GM12878 (cell line): ENCODE results near the gene MOB2. TPM values are rescaled to one million over a fixed set of nuclear protein-coding genes. Genes with fewer than 3 reads are reported as not detected.

Source experiments
- ATAC-seq: fragments of 200-7000 bp; cut with Tn5 transposase; 3 replicates; pipeline ENCODE4 v1.9.1; 2020; ENCODE audit warnings: mild to moderate bottlenecking, moderate library complexity
- BruUV-seq: library from RNA; stranded (reverse); fragments of 400-500 nt; replicated peaks from 2 replicates; lab custom pipeline; 2021; lab: Mats Ljungman, UMichigan
- CTCF ChIA-PET: fragments of 300-600 bp; sonication (Branson Sonifier 250); formaldehyde crosslinking; extraction: SDS; loops from one replicate; lab custom pipeline; 2021; ENCODE audit warnings: inconsistent platforms; lab: Yijun Ruan, JAX
- POLR2A ChIA-PET: fragments of 350-600 bp; formaldehyde crosslinking; extraction: SDS; loops from one replicate; lab custom pipeline; 2021; ENCODE audit warnings: inconsistent platforms; lab: Charles Lee
- RAD21 ChIA-PET: fragments of 300-600 bp; sonication (Branson Sonifier 250); formaldehyde crosslinking; loops from one replicate; lab custom pipeline; 2023; ENCODE audit warnings: antibody characterized with exemption; ENCODE audit not compliant: unreplicated experiment; lab: Charles Lee
- SMC1A ChIA-PET: fragments of 300-600 bp; sonication (Branson Sonifier 250); formaldehyde crosslinking; loops from one replicate; lab custom pipeline; 2023; ENCODE audit not compliant: unreplicated experiment, uncharacterized antibody; lab: Charles Lee
- DNase-seq: peaks from one replicate; pipeline ENCODE4 v3.0.0-alpha.2; 2011; ENCODE audit warnings: low read depth, low spot score
- FAIRE-seq: peaks from 3 replicates; lab custom pipeline; 2011; peaks lifted over from hg19 to GRCh38; lab: Jason Lieb, UNC
- H2AFZ ChIP-seq: 2 replicates; pipeline ENCODE4 v1.6.0; 2011; ENCODE audit warnings: low read depth, low read length, control low read depth; ENCODE audit not compliant: control insufficient read depth
- H3K27ac ChIP-seq: 2 replicates; pipeline ENCODE4 v1.5.1; 2011; ENCODE audit warnings: control low read depth; ENCODE audit not compliant: control insufficient read depth, insufficient read depth
- H3K27me3 ChIP-seq, 2 experiments: replicated peaks in 1 of 2; 2 replicates each; pipeline versions ENCODE4 v1.6.0 to v1.6.1; 2011; ENCODE audit warnings: low read length in 1 of 2; ENCODE audit not compliant: control insufficient read depth in 2 of 2, insufficient read depth in 2 of 2
- H3K36me3 ChIP-seq, 2 experiments: 2 replicates each; pipeline ENCODE4 v1.5.1; 2011; ENCODE audit warnings: low read length in 1 of 2; ENCODE audit not compliant: control insufficient read depth in 2 of 2, insufficient read depth in 2 of 2
- H3K4me1 ChIP-seq: 2 replicates; pipeline ENCODE4 v1.6.1; 2011; ENCODE audit warnings: mild to moderate bottlenecking, low read length, moderate library complexity, mixed read lengths; ENCODE audit not compliant: control insufficient read depth, insufficient read depth
- H3K4me2 ChIP-seq: 2 replicates; pipeline ENCODE4 v1.6.0; 2011; ENCODE audit warnings: control low read depth; ENCODE audit not compliant: control insufficient read depth, insufficient read depth
- H3K4me3 ChIP-seq: fragments of 200-600 bp; sonication (generic); 2 replicates; pipeline ENCODE4 v1.5.1; 2016
- H3K79me2 ChIP-seq: 2 replicates; pipeline ENCODE4 v1.6.0; 2011; ENCODE audit warnings: low read length; ENCODE audit not compliant: control insufficient read depth, insufficient read depth
- H3K9ac ChIP-seq: 2 replicates; pipeline ENCODE4 v1.8.0; 2011; ENCODE audit warnings: low read length, control low read depth, mixed read lengths; ENCODE audit not compliant: control insufficient read depth, insufficient read depth
- H3K9me3 ChIP-seq: replicated peaks from 3 replicates; pipeline ENCODE4 v1.5.1; 2011; ENCODE audit warnings: mild to moderate bottlenecking, low read length; ENCODE audit not compliant: control insufficient read depth, insufficient read depth
- H4K20me1 ChIP-seq: 2 replicates; pipeline ENCODE4 v1.6.0; 2011; ENCODE audit not compliant: control insufficient read depth, insufficient read depth
- EP300 ChIP-seq, 2 experiments: fragments of 150-350 bp in 1 of 2; IDR thresholded peaks; 2 replicates each; pipeline ENCODE4 v1.6.1; 2011 to 2012; ENCODE audit warnings: low read depth in 2 of 2, low read length in 2 of 2, borderline replicate concordance in 1 of 2, improper control_type of control experiment in 1 of 2, inconsistent platforms in 1 of 2; ENCODE audit not compliant: control insufficient read depth in 1 of 2
- MEF2B ChIP-seq: fragments of 450-650 bp; IDR thresholded peaks from 2 replicates; pipeline ENCODE4 v1.6.1; 2018; ENCODE audit warnings: mild to moderate bottlenecking, moderate library complexity; ENCODE audit not compliant: partially characterized antibody, poor library complexity, severe bottlenecking
- SMAD1 ChIP-seq: fragments of 450-650 bp; IDR thresholded peaks from 2 replicates; pipeline ENCODE4 v1.6.1; 2018; ENCODE audit warnings: mild to moderate bottlenecking, low read depth; ENCODE audit not compliant: partially characterized antibody
- SMC3 ChIP-seq: IDR thresholded peaks from 2 replicates; pipeline ENCODE4 v1.6.1; 2011; ENCODE audit warnings: low read length, improper control_type of control experiment, borderline replicate concordance
- WGBS: methylation state at CpG from one replicate; pipeline ENCODE4 v1.1.6; 2016; ENCODE audit warnings: low lambda C conversion rate; ENCODE audit not compliant: insufficient replicate concordance, insufficient coverage; ENCODE audit errors: missing lambda C conversion rate; 5-methylcytosine and 5-hydroxymethylcytosine counted together
- in situ Hi-C: fragments of 300-500 bp; cut with MboI; formaldehyde crosslinking; loops from 9 replicates; pipeline ENCODE4 v1.14.3; 2018; ENCODE audit warnings: mixed read lengths
- intact Hi-C: fragments of 100-400 bp; cut with micrococcal nuclease; formaldehyde crosslinking; loops from one replicate; pipeline ENCODE4 v1.14.2; 2022; ENCODE audit not compliant: unreplicated experiment
- polyA plus RNA-seq, 11 experiments: library from polyadenylated mRNA; depleted of rRNA in 4 of 11; unstranded in 6 of 11; stranded (reverse) in 5 of 11; fragments of >200 nt; fragmentation: Nextera tagmentation in 4 of 11; fragmentation: Illumina TruSeq in 1 of 11; extraction: Ambion mirVana in 4 of 11; extraction: Trizol in 1 of 11; gene quantifications; 1 replicate in 1 of 11; 2 replicates in 10 of 11; pipeline versions ENCODE4 v1.2.1 to v1.2.3, GENCODE V29; 2011 to 2016; ENCODE audit warnings: inconsistent platforms in 2 of 11, missing spikeins in 2 of 11, low read depth in 1 of 11
- total RNA-seq, 4 experiments: library from RNA; depleted of rRNA in 3 of 4; stranded (reverse); fragments of >200 nt in 3 of 4; fragmentation: Illumina TruSeq in 1 of 4; extraction: Trizol in 1 of 4; gene quantifications; 2 replicates each; pipeline versions ENCODE4 v1.2.1 to v1.2.3, GENCODE V29; 2013 to 2021
- TF ChIP-seq, protein P1 (sequence below): fragments of 450-650 bp; IDR thresholded peaks from 2 replicates; pipeline ENCODE4 v1.6.1; 2017; ENCODE audit warnings: mild to moderate bottlenecking, moderate library complexity
- TF ChIP-seq, protein P2 (sequence below): IDR thresholded peaks from 2 replicates; pipeline ENCODE4 v1.6.1; 2012; ENCODE audit warnings: mild to moderate bottlenecking, low read depth, low read length

MOB2 gene
- total and polyA plus RNA-seq, 10 of the 15 experiments (the other 5 are each of a cell fraction or from before 2014, with no cell fraction given) = 0.10 to 34.6 (median 15.5) TPM

GRCh38 chr11:1422481-1422880 lies 64.1 kb downstream of the MOB2 start:
- WGBS = 39% methylated on average over 9 of the region's 9 CpGs
- CTCF ChIA-PET = no interaction called here
- DNase-seq = no peak
- ATAC-seq = no peak
- TF ChIP-seq, protein P1, sequence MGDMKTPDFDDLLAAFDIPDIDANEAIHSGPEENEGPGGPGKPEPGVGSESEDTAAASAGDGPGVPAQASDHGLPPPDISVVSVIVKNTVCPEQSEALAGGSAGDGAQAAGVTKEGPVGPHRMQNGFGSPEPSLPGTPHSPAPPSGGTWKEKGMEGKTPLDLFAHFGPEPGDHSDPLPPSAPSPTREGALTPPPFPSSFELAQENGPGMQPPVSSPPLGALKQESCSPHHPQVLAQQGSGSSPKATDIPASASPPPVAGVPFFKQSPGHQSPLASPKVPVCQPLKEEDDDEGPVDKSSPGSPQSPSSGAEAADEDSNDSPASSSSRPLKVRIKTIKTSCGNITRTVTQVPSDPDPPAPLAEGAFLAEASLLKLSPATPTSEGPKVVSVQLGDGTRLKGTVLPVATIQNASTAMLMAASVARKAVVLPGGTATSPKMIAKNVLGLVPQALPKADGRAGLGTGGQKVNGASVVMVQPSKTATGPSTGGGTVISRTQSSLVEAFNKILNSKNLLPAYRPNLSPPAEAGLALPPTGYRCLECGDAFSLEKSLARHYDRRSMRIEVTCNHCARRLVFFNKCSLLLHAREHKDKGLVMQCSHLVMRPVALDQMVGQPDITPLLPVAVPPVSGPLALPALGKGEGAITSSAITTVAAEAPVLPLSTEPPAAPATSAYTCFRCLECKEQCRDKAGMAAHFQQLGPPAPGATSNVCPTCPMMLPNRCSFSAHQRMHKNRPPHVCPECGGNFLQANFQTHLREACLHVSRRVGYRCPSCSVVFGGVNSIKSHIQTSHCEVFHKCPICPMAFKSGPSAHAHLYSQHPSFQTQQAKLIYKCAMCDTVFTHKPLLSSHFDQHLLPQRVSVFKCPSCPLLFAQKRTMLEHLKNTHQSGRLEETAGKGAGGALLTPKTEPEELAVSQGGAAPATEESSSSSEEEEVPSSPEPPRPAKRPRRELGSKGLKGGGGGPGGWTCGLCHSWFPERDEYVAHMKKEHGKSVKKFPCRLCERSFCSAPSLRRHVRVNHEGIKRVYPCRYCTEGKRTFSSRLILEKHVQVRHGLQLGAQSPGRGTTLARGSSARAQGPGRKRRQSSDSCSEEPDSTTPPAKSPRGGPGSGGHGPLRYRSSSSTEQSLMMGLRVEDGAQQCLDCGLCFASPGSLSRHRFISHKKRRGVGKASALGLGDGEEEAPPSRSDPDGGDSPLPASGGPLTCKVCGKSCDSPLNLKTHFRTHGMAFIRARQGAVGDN = no peak
- TF ChIP-seq SMAD1 = no peak
- no peak for TF ChIP-seq EP300 (IDR thresholded peaks at IDR 0.05; ENCODE audit: borderline replicate concordance in 1 of 2, control insufficient read depth in 1 of 2, low read depth in 2 of 2, low read length in 2 of 2)
- TF ChIP-seq SMC3 = no peak
- TF ChIP-seq, protein P2, sequence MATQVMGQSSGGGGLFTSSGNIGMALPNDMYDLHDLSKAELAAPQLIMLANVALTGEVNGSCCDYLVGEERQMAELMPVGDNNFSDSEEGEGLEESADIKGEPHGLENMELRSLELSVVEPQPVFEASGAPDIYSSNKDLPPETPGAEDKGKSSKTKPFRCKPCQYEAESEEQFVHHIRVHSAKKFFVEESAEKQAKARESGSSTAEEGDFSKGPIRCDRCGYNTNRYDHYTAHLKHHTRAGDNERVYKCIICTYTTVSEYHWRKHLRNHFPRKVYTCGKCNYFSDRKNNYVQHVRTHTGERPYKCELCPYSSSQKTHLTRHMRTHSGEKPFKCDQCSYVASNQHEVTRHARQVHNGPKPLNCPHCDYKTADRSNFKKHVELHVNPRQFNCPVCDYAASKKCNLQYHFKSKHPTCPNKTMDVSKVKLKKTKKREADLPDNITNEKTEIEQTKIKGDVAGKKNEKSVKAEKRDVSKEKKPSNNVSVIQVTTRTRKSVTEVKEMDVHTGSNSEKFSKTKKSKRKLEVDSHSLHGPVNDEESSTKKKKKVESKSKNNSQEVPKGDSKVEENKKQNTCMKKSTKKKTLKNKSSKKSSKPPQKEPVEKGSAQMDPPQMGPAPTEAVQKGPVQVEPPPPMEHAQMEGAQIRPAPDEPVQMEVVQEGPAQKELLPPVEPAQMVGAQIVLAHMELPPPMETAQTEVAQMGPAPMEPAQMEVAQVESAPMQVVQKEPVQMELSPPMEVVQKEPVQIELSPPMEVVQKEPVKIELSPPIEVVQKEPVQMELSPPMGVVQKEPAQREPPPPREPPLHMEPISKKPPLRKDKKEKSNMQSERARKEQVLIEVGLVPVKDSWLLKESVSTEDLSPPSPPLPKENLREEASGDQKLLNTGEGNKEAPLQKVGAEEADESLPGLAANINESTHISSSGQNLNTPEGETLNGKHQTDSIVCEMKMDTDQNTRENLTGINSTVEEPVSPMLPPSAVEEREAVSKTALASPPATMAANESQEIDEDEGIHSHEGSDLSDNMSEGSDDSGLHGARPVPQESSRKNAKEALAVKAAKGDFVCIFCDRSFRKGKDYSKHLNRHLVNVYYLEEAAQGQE = peak; percentile 53; the same call in 1 of the 2 replicates
- no peak for TF ChIP-seq MEF2B
- RAD21 ChIA-PET = no interaction called here
- Histone ChIP-seq H3K36me3 (no peaks in the 10 kb centered on the region), H3K4me2 (no peak overlapping the region), H3K4me3 (no peak overlapping the region), H3K27me3 (no peaks in the 10 kb centered on the region), H2AFZ (no peak overlapping the region), H3K27ac (no peak overlapping the region), H4K20me1 (no peaks in the 10 kb centered on the region), H3K4me1 (no peaks in the 10 kb centered on the region), H3K9me3 (peaks cover 4% of the 10 kb centered on the region; the same call in 1 of the 3 replicates), H3K9ac (no peak overlapping the region), H3K79me2 (no peaks in the 10 kb centered on the region)
- in situ Hi-C loops = no loop called here
- intact Hi-C loops = no loop called here
- FAIRE-seq = no peak
- SMC1A ChIA-PET = no interaction called here
- POLR2A ChIA-PET = no interaction called here
- BruUV-seq = no TSS peak
